Bone marrow (tissue), 2 donors: ENCODE data around the gene ZC3H4.
A peak's percentile ranks its signal among the peaks of the same experiment; 100 is the strongest.

Experiments used
- DNase-seq, 2 donors: peaks; one replicate each; lab custom pipeline; 2025; lab: John Stamatoyannopoulos, UW

ZC3H4 gene

GRCh38 chr19:47133021-47133471, 19.5 kb upstream of the ZC3H4 start:
- no peak for DNase-seq

- DNase-seq = no peak
Observed at GRCh38 chr19:47132194-47132852, 18.7 kb upstream of the ZC3H4 start.

- DNase-seq = peak; percentile 81 to 83
Observed at GRCh38 chr19:47130589-47131227, 17.1 kb upstream of the ZC3H4 start, which contains the start of gene SAE1. Gene SAE1, plus strand, starts transcription at chr19:47130835. Its CDS starts 96 bp downstream, at chr19:47130931.

GRCh38 chr19:47130120-47130588, 16.6 kb upstream of the ZC3H4 start:
- no peak for DNase-seq

GRCh38 chr19:47129579-47129978, 16.0 kb upstream of the ZC3H4 start:
- DNase-seq = no peak

- no peak for DNase-seq
Observed at GRCh38 chr19:47125669-47125938, 12.0 kb upstream of the ZC3H4 start.

- DNase-seq = peak; percentile 4 to 53
Observed at GRCh38 chr19:47124937-47125668, 11.5 kb upstream of the ZC3H4 start.

- no peak for DNase-seq
Observed at GRCh38 chr19:47123406-47123805, 9.8 kb upstream of the ZC3H4 start.

GRCh38 chr19:47122359-47123335, 9.1 kb upstream of the ZC3H4 start:
- DNase-seq = no peak

GRCh38 chr19:47120470-47121067, 7.0 kb upstream of the ZC3H4 start:
- DNase-seq = no peak

GRCh38 chr19:47113850-47114651, 475 bp upstream of the ZC3H4 start:
- no peak for DNase-seq

- DNase-seq = peak; percentile 72 to 96
Observed at GRCh38 chr19:47112166-47112996, 1.2 kb downstream of the ZC3H4 start.

- no peak for DNase-seq
Observed at GRCh38 chr19:47111682-47112165, 1.9 kb downstream of the ZC3H4 start.

GRCh38 chr19:47111006-47111621, 2.5 kb downstream of the ZC3H4 start:
- peak in 1 of 2 donors; percentile 38 for DNase-seq

GRCh38 chr19:47110521-47111005, 3.0 kb downstream of the ZC3H4 start:
- no peak for DNase-seq

GRCh38 chr19:47109541-47110375, 3.8 kb downstream of the ZC3H4 start:
- DNase-seq = peak in 1 of 2 donors; percentile 28

- no peak for DNase-seq
Observed at GRCh38 chr19:47109177-47109540, 4.4 kb downstream of the ZC3H4 start.
